HepG2 (cell line): ENCODE results near the gene DDTL. TPM values are rescaled to one million over a fixed set of nuclear protein-coding genes. Genes with fewer than 3 reads are reported as not detected.

Experiments
- ADNP ChIP-seq: sonication (generic); formaldehyde crosslinking; IDR thresholded peaks from 2 replicates; pipeline ENCODE4 v1.4.0; 2020; ENCODE audit warnings: missing genetic modification reagents
- ELF3 ChIP-seq: IDR thresholded peaks from 2 replicates; pipeline ENCODE4 v1.6.1; 2016; ENCODE audit warnings: missing genetic modification reagents, missing compliant biosample characterization
- NCOA2 ChIP-seq: sonication (generic); formaldehyde crosslinking; IDR thresholded peaks from 2 replicates; pipeline ENCODE4 v1.8.0; 2022; ENCODE audit warnings: inconsistent platforms
- RERE ChIP-seq: IDR thresholded peaks from 2 replicates; pipeline ENCODE4 v1.6.1; 2016; ENCODE audit warnings: low read depth, missing genetic modification reagents, missing compliant biosample characterization
- RXRB ChIP-seq: IDR thresholded peaks from 2 replicates; pipeline ENCODE4 v1.6.1; 2016; ENCODE audit warnings: borderline replicate concordance, missing genetic modification reagents, missing compliant biosample characterization
- THAP11 ChIP-seq: IDR thresholded peaks from 2 replicates; pipeline ENCODE4 v1.6.1; 2016; ENCODE audit warnings: missing biosample characterization, missing genetic modification reagents
- ZGPAT ChIP-seq: IDR thresholded peaks from 2 replicates; pipeline ENCODE4 v1.6.1; 2016; ENCODE audit warnings: mild to moderate bottlenecking
- ZMYM3 ChIP-seq: sonication (generic); formaldehyde crosslinking; IDR thresholded peaks from 2 replicates; pipeline ENCODE4 v1.5.1; 2020; ENCODE audit warnings: mild to moderate bottlenecking, missing genetic modification reagents
- ZNF441 ChIP-seq: sonication (generic); formaldehyde crosslinking; IDR thresholded peaks from 2 replicates; pipeline ENCODE4 v1.7.0; 2021; ENCODE audit warnings: missing genetic modification reagents, borderline replicate concordance
- polyA plus RNA-seq, 8 experiments: library from polyadenylated mRNA; depleted of rRNA in 3 of 8; stranded (reverse) in 7 of 8; unstranded in 1 of 8; fragments of >200 nt; fragmentation: Illumina TruSeq in 4 of 8; extraction: Trizol in 4 of 8; gene quantifications; 2 replicates each; pipeline versions ENCODE4 v1.2.1 to v1.2.3, GENCODE V29; 2011 to 2016; ENCODE audit warnings: low read depth in 4 of 8, missing spikeins in 1 of 8, mixed read lengths in 1 of 8; ENCODE audit not compliant: insufficient read depth in 1 of 8
- total RNA-seq, 5 experiments: library from RNA; depleted of rRNA; stranded (reverse); fragments of >200 nt; fragmentation: Illumina TruSeq; extraction: Trizol; gene quantifications; 2 replicates each; pipeline ENCODE4 v1.2.3, GENCODE V29; 2016; ENCODE audit warnings: low read depth in 1 of 5

Gene DDTL
- total and polyA plus RNA-seq, 2 of the 13 experiments (the other 11 are each of a cell fraction or from before 2014, with no cell fraction given), result 0.31 TPM; not detected in 1

- peak; percentile 62; the same call in 1 of the 2 replicates for TF ChIP-seq RERE (CRISPR knock-in tag)
- peak; percentile 61; the same call in 1 of the 2 replicates for TF ChIP-seq NCOA2 (CRISPR knock-in tag)
- TF ChIP-seq ELF3 (CRISPR knock-in tag), result 0 out of 2 replicates have a peak, but pooled peaks have one; percentile 19
- peak; percentile 71 for TF ChIP-seq ZGPAT
- peak; percentile 89 for TF ChIP-seq ZNF441 (CRISPR knock-in tag)
- TF ChIP-seq ZMYM3, result peak; percentile 95
- TF ChIP-seq RXRB (CRISPR knock-in tag), result peak; percentile 59; the same call in 1 of the 2 replicates
- peak; percentile 65; the same call in 1 of the 2 replicates for TF ChIP-seq ADNP (CRISPR knock-in tag)
- TF ChIP-seq THAP11, result 0 out of 2 replicates have a peak, but pooled peaks have one; percentile 47
Observed at GRCh38 chr22:23921586-23922201, 45.0 kb upstream of the DDTL start (continued).
